ENCODE results near the gene CYP46A1.

DNA sequence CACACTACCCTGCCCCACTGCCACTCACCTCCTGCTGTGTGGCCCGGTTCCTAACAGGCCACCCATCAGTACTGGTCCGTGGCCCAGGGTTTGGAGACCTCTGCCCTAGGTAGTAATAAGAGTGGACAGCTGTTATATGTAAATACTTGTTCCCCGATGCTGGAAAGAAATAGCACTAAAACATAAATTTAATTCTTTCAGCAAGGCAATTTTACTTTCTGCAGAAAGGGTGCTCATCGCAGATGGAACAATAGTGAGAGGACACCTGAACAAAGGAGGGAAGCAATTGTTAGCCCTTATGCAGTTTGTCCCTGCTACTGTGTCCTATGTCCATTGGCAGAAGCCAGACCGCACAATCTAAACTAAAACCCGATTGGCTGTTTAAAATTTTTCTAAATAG, 5.9 kb upstream of the CYP46A1 start:
- TF ChIP-seq, protein P1, sequence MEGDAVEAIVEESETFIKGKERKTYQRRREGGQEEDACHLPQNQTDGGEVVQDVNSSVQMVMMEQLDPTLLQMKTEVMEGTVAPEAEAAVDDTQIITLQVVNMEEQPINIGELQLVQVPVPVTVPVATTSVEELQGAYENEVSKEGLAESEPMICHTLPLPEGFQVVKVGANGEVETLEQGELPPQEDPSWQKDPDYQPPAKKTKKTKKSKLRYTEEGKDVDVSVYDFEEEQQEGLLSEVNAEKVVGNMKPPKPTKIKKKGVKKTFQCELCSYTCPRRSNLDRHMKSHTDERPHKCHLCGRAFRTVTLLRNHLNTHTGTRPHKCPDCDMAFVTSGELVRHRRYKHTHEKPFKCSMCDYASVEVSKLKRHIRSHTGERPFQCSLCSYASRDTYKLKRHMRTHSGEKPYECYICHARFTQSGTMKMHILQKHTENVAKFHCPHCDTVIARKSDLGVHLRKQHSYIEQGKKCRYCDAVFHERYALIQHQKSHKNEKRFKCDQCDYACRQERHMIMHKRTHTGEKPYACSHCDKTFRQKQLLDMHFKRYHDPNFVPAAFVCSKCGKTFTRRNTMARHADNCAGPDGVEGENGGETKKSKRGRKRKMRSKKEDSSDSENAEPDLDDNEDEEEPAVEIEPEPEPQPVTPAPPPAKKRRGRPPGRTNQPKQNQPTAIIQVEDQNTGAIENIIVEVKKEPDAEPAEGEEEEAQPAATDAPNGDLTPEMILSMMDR (IDR thresholded peaks at IDR 0.05 in 8 of 11, conservative IDR thresholded peaks at IDR 0.05 in 3 of 11): no peak
- TF ChIP-seq POLR2A (IDR thresholded peaks at IDR 0.05): no peak
- no peak for TF ChIP-seq POLR2AphosphoS5 (IDR thresholded peaks at IDR 0.05)
